Coronary artery (tissue), 2 donors: ENCODE results near the gene CCDC148.

Experiments
- DNase-seq: peaks from one replicate; pipeline ENCODE4 v3.0.0-alpha.2; 2017; ENCODE audit warnings: low spot score
- H3K27ac ChIP-seq, 2 donors: fragments of 200-600 bp; sonication (generic); one replicate each; pipeline ENCODE4 v1.5.1; 2016 to 2019
- H3K4me3 ChIP-seq: fragments of 200-600 bp; sonication (generic); 2 replicates; pipeline ENCODE4 v1.5.1; 2016; ENCODE audit warnings: mild to moderate bottlenecking, moderate library complexity
- CTCF ChIP-seq: fragments of 200-600 bp; sonication (generic); IDR thresholded peaks from one replicate; pipeline ENCODE4 v1.5.1; 2019; ENCODE audit warnings: antibody characterized with exemption

The CCDC148 gene

GRCh38 chr2:158412206-158412605, 44.3 kb downstream of the CCDC148 start:
- H3K4me3 ChIP-seq: no peak overlapping the region
- no peak overlapping the region for H3K27ac ChIP-seq
- TF ChIP-seq CTCF: no peak
- DNase-seq: no peak

- no peak for DNase-seq
- no peak overlapping the region for H3K4me3 ChIP-seq
- no peak overlapping the region for H3K27ac ChIP-seq
- TF ChIP-seq CTCF: no peak
Observed at GRCh38 chr2:158411748-158412147, 44.8 kb downstream of the CCDC148 start.

- no peak for DNase-seq
- no peak for TF ChIP-seq CTCF
Observed at GRCh38 chr2:158410132-158410531, 46.4 kb downstream of the CCDC148 start.

GRCh38 chr2:158407031-158407430, 49.5 kb downstream of the CCDC148 start:
- TF ChIP-seq CTCF: no peak
- no peak for DNase-seq

More at GRCh38 chr2:158410132-158410531, 46.4 kb downstream of the CCDC148 start:
- Histone ChIP-seq H3K4me3 (no peak overlapping the region), H3K27ac (no peak overlapping the region)

GRCh38 chr2:158405341-158405740, 51.2 kb downstream of the CCDC148 start:
- no peak overlapping the region for H3K27ac ChIP-seq
- no peak for DNase-seq
- H3K4me3 ChIP-seq: no peak overlapping the region
- TF ChIP-seq CTCF: no peak

More at GRCh38 chr2:158407031-158407430, 49.5 kb downstream of the CCDC148 start:
- H3K27ac ChIP-seq: no peak overlapping the region
- no peak overlapping the region for H3K4me3 ChIP-seq

GRCh38 chr2:158403237-158403636, 53.3 kb downstream of the CCDC148 start:
- no peak for TF ChIP-seq CTCF
- Histone ChIP-seq H3K27ac (no peak overlapping the region), H3K4me3 (no peak overlapping the region)
- DNase-seq: no peak

GRCh38 chr2:158402665-158403064, 53.9 kb downstream of the CCDC148 start:
- no peak for TF ChIP-seq CTCF
- no peak overlapping the region for H3K27ac ChIP-seq
- no peak for DNase-seq
- no peak overlapping the region for H3K4me3 ChIP-seq
